Ishikawa (cell line): Measurements from ENCODE around the gene HOXC13.

Source experiments
- CEBPB ChIP-seq: IDR thresholded peaks from 2 replicates; pipeline ENCODE4 v1.6.1; 2012
- CREB1 ChIP-seq: IDR thresholded peaks from 2 replicates; pipeline ENCODE4 v1.6.1; 2012; ENCODE audit warnings: low read depth
- EGR1 ChIP-seq: IDR thresholded peaks from 2 replicates; pipeline ENCODE4 v1.6.1; 2012
- EP300 ChIP-seq: IDR thresholded peaks from 2 replicates; pipeline ENCODE4 v1.6.1; 2012; ENCODE audit warnings: borderline replicate concordance
- FOXM1 ChIP-seq: IDR thresholded peaks from 2 replicates; pipeline ENCODE4 v1.6.1; 2012; ENCODE audit warnings: low read depth, borderline replicate concordance
- NFIC ChIP-seq: IDR thresholded peaks from 2 replicates; pipeline ENCODE4 v1.6.1; 2012
- RAD21 ChIP-seq: IDR thresholded peaks from 2 replicates; pipeline ENCODE4 v1.6.1; 2012; ENCODE audit warnings: low read depth
- TAF1 ChIP-seq: IDR thresholded peaks from 2 replicates; pipeline ENCODE4 v1.6.1; 2012; ENCODE audit warnings: low read depth, mild to moderate bottlenecking
- TCF12 ChIP-seq: IDR thresholded peaks from 2 replicates; pipeline ENCODE4 v1.6.1; 2012; ENCODE audit warnings: low read depth
- TEAD4 ChIP-seq: IDR thresholded peaks from 2 replicates; pipeline ENCODE4 v1.6.1; 2012
- YY1 ChIP-seq: IDR thresholded peaks from 2 replicates; pipeline ENCODE4 v1.6.1; 2012; ENCODE audit warnings: low read depth
- ZBTB7A ChIP-seq: IDR thresholded peaks from 2 replicates; pipeline ENCODE4 v1.6.1; 2012; ENCODE audit warnings: low read depth
- TF ChIP-seq, protein P1 (sequence below): IDR thresholded peaks from 2 replicates; pipeline ENCODE4 v1.6.1; 2012
- TF ChIP-seq, protein P2 (sequence below): IDR thresholded peaks from 2 replicates; pipeline ENCODE4 v1.6.1; 2012; ENCODE audit warnings: low read depth, mild to moderate bottlenecking
- TF ChIP-seq, protein P3 (sequence below): IDR thresholded peaks from 2 replicates; pipeline ENCODE4 v1.6.1; 2012

HOXC13 gene

DNA sequence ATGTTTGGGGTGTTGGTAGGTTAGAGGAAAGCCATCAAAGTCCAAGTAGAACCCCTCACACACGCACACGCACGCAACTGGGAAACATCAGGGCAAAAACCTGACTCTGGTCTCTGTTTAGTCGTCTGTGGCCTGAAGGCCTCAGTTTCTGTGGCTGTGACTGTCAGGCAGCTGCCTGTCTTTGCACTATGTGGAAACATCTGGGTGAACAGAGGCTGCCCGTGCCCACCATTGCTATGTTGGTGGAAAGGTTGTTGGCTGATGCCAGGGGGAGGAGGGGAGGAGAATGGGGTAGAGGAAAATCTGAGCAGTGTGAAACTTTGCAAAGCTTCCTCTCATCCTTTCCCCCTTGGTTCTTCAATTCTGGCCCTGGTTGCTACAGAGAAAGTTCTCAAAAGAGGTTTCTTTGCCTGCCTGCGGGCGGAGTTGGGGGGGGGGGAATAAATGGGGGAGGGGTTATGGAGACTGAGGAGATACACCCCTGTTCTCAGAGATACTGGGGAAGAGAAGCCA is 53.8 kb downstream of the HOXC13 start:
- TF ChIP-seq EGR1 (no peak), NFIC (no peak), TEAD4 (no peak), TAF1 (no peak), ZBTB7A (no peak), CREB1 (no peak), EP300 (no peak), FOXM1 (no peak), RAD21 (no peak), YY1 (no peak), CEBPB (no peak)
- TF ChIP-seq, protein P1, sequence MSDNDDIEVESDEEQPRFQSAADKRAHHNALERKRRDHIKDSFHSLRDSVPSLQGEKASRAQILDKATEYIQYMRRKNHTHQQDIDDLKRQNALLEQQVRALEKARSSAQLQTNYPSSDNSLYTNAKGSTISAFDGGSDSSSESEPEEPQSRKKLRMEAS: no peak
- TF ChIP-seq, protein P2, sequence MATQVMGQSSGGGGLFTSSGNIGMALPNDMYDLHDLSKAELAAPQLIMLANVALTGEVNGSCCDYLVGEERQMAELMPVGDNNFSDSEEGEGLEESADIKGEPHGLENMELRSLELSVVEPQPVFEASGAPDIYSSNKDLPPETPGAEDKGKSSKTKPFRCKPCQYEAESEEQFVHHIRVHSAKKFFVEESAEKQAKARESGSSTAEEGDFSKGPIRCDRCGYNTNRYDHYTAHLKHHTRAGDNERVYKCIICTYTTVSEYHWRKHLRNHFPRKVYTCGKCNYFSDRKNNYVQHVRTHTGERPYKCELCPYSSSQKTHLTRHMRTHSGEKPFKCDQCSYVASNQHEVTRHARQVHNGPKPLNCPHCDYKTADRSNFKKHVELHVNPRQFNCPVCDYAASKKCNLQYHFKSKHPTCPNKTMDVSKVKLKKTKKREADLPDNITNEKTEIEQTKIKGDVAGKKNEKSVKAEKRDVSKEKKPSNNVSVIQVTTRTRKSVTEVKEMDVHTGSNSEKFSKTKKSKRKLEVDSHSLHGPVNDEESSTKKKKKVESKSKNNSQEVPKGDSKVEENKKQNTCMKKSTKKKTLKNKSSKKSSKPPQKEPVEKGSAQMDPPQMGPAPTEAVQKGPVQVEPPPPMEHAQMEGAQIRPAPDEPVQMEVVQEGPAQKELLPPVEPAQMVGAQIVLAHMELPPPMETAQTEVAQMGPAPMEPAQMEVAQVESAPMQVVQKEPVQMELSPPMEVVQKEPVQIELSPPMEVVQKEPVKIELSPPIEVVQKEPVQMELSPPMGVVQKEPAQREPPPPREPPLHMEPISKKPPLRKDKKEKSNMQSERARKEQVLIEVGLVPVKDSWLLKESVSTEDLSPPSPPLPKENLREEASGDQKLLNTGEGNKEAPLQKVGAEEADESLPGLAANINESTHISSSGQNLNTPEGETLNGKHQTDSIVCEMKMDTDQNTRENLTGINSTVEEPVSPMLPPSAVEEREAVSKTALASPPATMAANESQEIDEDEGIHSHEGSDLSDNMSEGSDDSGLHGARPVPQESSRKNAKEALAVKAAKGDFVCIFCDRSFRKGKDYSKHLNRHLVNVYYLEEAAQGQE: no peak

DNA sequence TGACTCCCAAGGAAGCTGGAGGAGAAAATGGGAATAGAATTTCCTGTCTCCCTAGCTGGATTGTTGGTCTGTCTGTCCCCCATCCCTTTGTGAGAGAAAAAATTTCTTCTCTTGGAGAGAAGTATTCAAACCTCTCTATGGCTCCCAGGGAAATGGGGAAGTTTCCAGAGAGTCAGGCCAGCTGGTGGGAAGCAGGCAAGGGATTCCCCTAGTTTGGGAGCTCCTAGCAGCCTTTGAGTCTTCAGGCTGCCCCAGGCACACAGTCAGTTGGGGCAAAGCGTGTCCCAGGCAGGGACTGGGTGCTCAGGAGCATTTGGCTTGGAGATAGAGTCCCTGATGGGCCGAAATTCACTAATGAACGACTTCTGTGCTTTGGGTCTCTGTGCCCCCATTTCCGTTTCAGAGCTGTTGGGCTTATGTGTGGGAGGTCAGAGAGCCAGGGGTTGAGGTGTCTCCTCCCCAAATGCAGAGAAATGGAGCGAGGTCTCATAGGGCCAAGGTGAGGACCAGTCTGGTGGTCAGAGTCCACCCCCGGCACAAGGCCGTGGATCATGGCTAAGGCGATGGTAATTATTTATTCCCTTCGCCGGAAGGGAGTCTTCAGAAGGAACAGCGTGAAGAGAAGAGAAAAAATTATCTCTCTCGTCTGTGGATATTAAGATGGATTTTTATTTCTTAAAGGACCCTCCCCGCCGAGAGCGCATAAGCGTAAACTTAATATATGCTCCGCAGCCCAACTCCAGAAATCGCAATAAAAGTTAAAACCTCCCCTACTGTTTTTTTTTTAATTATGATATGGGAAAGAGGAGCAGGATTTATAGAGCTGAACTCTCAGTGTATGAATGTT is 54.8 kb downstream of the HOXC13 start:
- TF ChIP-seq, protein P3, sequence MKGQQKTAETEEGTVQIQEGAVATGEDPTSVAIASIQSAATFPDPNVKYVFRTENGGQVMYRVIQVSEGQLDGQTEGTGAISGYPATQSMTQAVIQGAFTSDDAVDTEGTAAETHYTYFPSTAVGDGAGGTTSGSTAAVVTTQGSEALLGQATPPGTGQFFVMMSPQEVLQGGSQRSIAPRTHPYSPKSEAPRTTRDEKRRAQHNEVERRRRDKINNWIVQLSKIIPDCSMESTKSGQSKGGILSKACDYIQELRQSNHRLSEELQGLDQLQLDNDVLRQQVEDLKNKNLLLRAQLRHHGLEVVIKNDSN: no peak
- no peak for TF ChIP-seq EP300
- no peak for TF ChIP-seq YY1
- TF ChIP-seq ZBTB7A: no peak
- TF ChIP-seq, protein P2: no peak

DNA sequence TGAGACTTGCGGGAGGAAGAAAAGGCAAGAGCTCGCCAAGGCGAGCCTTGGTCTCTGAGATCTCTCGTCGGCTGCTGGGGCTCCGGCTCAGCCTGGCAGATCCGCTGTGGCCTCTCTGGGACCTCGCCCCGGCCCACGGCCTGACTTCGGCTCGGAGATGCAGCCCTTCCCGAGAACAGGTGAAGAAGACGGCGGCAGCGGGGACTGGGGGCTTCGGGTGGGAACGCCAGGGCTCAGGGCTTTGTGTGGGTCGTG is 55.3 kb downstream of the HOXC13 start:
- no peak for TF ChIP-seq TAF1
- TF ChIP-seq NFIC: no peak
- TF ChIP-seq, protein P1: no peak
- TF ChIP-seq TEAD4: no peak
- no peak for TF ChIP-seq YY1
- no peak for TF ChIP-seq CEBPB
- TF ChIP-seq RAD21: no peak
- TF ChIP-seq CREB1: no peak
- no peak for TF ChIP-seq ZBTB7A
- no peak for TF ChIP-seq TCF12
- TF ChIP-seq EP300: no peak
- TF ChIP-seq, protein P2: no peak

DNA sequence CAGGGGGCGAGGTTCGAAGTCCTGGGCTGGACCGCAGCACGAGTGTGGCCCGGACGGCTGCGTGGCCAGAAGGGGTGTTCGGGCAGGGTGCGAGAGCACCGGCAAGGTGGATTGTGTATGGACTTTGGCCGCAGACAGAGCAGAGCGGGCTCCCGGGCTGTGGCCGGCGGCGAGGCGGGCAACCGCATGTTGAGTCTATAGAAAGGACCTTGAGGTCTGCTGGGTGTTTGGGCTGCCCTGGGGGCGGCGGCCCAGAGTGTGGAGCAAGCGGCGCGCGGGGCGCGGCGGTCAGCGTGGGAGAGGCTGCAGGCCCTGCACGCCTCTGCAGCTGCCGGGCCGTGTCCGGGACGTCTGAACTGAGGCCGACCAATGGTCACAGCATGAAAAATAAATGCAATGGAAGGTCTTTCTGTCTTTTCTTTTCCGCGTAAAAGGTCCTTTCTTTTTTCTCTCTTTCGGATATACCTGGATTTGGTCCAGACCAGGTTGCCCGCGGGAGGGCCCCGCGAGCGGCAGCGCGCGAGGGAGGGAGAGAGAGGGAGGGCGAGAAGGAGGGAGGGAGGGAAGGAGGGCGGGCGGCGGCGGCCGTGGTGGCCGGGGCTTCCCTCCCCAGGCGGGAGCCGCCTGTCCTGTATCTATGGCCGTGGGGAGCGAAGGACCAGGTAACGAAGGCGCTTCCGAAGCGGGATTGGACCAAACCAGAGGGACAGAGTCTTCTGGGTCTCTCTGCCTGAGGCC is 55.8 kb downstream of the HOXC13 start:
- TF ChIP-seq EP300 (no peak), NFIC (no peak), EGR1 (no peak), CREB1 (no peak), ZBTB7A (no peak), RAD21 (no peak), CEBPB (no peak), TEAD4 (no peak), TAF1 (no peak), YY1 (no peak)
- TF ChIP-seq, protein P1: no peak
- TF ChIP-seq, protein P3: no peak
- TF ChIP-seq, protein P2: no peak
